Astrocyte (in vitro differentiated cells and primary cell): ENCODE results near the gene MLN. TPM values are rescaled to one million over a fixed set of nuclear protein-coding genes. Genes with fewer than 3 reads are reported as not detected.
A peak's percentile ranks its signal among the peaks of the same experiment; 100 is the strongest.

ENCODE experiments used
- DNase-seq: peaks from one replicate; pipeline ENCODE4 v3.0.0-alpha.2; 2010; ENCODE audit warnings: low read depth
- FAIRE-seq: peaks from 2 replicates; lab custom pipeline; 2011; peaks lifted over from hg19 to GRCh38; lab: Jason Lieb, UNC
- H2AFZ ChIP-seq: 2 replicates; pipeline ENCODE4 v1.6.0; 2012; ENCODE audit warnings: low read depth, low read length, inconsistent platforms
- H3K27ac ChIP-seq: 2 replicates; pipeline ENCODE4 v1.5.1; 2011; ENCODE audit warnings: low read depth, low read length, inconsistent platforms
- H3K27me3 ChIP-seq: 2 replicates; pipeline ENCODE4 v1.6.0; 2011; ENCODE audit warnings: low read length, inconsistent platforms; ENCODE audit not compliant: insufficient read depth
- H3K36me3 ChIP-seq: 2 replicates; pipeline ENCODE4 v1.5.1; 2011; ENCODE audit warnings: low read length, inconsistent platforms; ENCODE audit not compliant: insufficient read depth
- H3K4me1 ChIP-seq: 2 replicates; pipeline ENCODE4 v1.5.1; 2011; ENCODE audit warnings: low read length, inconsistent platforms; ENCODE audit not compliant: insufficient read depth
- H3K4me2 ChIP-seq: 2 replicates; pipeline ENCODE4 v1.6.0; 2012; ENCODE audit warnings: low read length, inconsistent platforms
- H3K4me3 ChIP-seq: 2 replicates; pipeline ENCODE4 v1.5.1; 2011; ENCODE audit warnings: low read depth, mild to moderate bottlenecking, low read length, inconsistent platforms; ENCODE audit not compliant: insufficient read depth
- H3K79me2 ChIP-seq: 2 replicates; pipeline ENCODE4 v1.6.0; 2012; ENCODE audit warnings: mild to moderate bottlenecking, low read length, inconsistent platforms; ENCODE audit not compliant: insufficient read depth
- H3K9ac ChIP-seq: 2 replicates; pipeline ENCODE4 v1.6.0; 2012; ENCODE audit warnings: mild to moderate bottlenecking, low read length, inconsistent platforms
- H3K9me3 ChIP-seq: 2 replicates; pipeline ENCODE4 v1.5.1; 2012; ENCODE audit warnings: low read depth, mild to moderate bottlenecking, low read length, inconsistent platforms; ENCODE audit not compliant: insufficient read depth
- H4K20me1 ChIP-seq: 2 replicates; pipeline ENCODE4 v1.6.0; 2012; ENCODE audit warnings: low read length, inconsistent platforms; ENCODE audit not compliant: insufficient read depth
- H3K27ac Mint-ChIP-seq: one replicate; pipeline ENCODE4 v1.8.0; 2021; ENCODE audit warnings: mild to moderate bottlenecking, mixed read lengths; ENCODE audit not compliant: unreplicated experiment
- H3K27me3 Mint-ChIP-seq: one replicate; pipeline ENCODE4 v1.8.0; 2021; ENCODE audit warnings: low read depth, mixed read lengths; ENCODE audit not compliant: unreplicated experiment
- H3K36me3 Mint-ChIP-seq: one replicate; pipeline ENCODE4 v1.8.0; 2021; ENCODE audit warnings: low read depth, mixed read lengths; ENCODE audit not compliant: unreplicated experiment
- H3K4me1 Mint-ChIP-seq: one replicate; pipeline ENCODE4 v1.8.0; 2021; ENCODE audit warnings: low read depth, mixed read lengths; ENCODE audit not compliant: unreplicated experiment
- H3K4me3 Mint-ChIP-seq: one replicate; pipeline ENCODE4 v1.8.0; 2021; ENCODE audit warnings: mild to moderate bottlenecking, moderate library complexity, mixed read lengths; ENCODE audit not compliant: unreplicated experiment
- H3K9me3 Mint-ChIP-seq: one replicate; pipeline ENCODE4 v1.8.0; 2021; ENCODE audit warnings: mild to moderate bottlenecking, mixed read lengths; ENCODE audit not compliant: unreplicated experiment
- EZH2 ChIP-seq: IDR thresholded peaks from 2 replicates; pipeline ENCODE4 v1.6.1; 2012; ENCODE audit warnings: mild to moderate bottlenecking, low read length, inconsistent platforms; ENCODE audit not compliant: insufficient read depth
- total RNA-seq: library from RNA; stranded (reverse); gene quantifications from 2 replicates; pipeline ENCODE4 v1.2.1, GENCODE V29; 2021
- TF ChIP-seq, protein P1 (sequence below): IDR thresholded peaks from 2 replicates; pipeline ENCODE4 v1.5.1; 2011; ENCODE audit warnings: low read depth, mild to moderate bottlenecking, inconsistent platforms, low read length, moderate library complexity; ENCODE audit not compliant: insufficient read depth

Gene MLN
- total RNA-seq, 1 donor from 2014 or later = not detected

DNA sequence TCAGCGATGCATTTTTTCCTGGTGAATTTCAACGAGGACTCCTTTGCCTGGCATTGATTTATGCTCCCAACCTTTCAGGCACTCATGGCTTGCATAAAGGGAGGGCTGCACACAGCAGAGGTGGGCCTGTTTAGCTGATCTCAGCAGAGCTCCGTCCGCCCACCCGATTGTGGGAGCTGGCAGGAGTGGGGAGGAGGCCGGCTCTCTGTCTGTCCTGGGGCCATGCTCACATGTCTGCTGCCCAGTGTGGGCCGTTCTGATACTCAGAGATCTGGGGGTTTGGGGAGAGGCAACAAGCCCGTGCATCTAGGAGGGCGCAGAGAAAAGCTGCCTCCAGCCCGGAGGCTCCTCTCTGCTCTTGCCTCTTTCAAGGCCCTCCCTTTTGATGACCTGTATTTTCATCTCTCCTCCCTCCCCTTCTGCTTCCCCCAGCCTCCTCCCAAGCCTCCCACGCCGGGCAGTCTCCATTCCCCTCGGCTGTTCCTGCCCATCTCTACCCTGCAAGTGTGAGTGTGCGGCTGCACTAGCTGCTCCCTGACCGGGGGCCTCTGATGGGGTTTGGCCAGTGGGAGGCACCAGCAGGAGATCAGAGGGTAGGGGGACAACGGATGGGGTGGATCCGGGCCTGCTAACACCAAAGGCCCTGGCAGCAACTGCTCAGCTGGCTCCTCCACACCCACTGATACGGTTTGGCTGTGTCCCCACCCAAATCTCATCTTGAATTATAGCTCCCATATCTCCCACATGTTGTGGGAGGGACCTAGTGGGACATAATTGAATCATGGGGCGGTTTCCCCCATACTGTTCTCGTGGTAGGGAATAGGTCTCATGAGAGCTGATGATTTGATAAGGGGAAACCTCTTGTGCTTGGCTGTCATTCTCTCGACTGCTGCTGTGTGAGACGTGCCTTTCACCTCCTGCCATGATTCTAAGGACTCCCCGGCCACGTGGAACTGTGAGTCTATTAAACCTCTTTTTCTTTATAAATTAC lies 39.6 kb upstream of the MLN start:
- peak; percentile 12 for DNase-seq
- Histone ChIP-seq H2AFZ (peak overlapping the region; percentile 58), H3K79me2 (no peaks in the 10 kb centered on the region), H3K27ac (no peak overlapping the region), H3K9ac (no peak overlapping the region), H3K9me3 (no peaks in the 10 kb centered on the region), H4K20me1 (no peaks in the 10 kb centered on the region), H3K4me3 (no peak overlapping the region), H3K27me3 (no peaks in the 10 kb centered on the region), H3K36me3 (no peaks in the 10 kb centered on the region), H3K4me1 (peaks cover 24% of the 10 kb centered on the region), H3K4me2 (no peak overlapping the region)
- H3K4me1 Mint-ChIP-seq = peaks cover 26% of the 10 kb centered on the region
- no peak for TF ChIP-seq EZH2
- TF ChIP-seq, protein P1, sequence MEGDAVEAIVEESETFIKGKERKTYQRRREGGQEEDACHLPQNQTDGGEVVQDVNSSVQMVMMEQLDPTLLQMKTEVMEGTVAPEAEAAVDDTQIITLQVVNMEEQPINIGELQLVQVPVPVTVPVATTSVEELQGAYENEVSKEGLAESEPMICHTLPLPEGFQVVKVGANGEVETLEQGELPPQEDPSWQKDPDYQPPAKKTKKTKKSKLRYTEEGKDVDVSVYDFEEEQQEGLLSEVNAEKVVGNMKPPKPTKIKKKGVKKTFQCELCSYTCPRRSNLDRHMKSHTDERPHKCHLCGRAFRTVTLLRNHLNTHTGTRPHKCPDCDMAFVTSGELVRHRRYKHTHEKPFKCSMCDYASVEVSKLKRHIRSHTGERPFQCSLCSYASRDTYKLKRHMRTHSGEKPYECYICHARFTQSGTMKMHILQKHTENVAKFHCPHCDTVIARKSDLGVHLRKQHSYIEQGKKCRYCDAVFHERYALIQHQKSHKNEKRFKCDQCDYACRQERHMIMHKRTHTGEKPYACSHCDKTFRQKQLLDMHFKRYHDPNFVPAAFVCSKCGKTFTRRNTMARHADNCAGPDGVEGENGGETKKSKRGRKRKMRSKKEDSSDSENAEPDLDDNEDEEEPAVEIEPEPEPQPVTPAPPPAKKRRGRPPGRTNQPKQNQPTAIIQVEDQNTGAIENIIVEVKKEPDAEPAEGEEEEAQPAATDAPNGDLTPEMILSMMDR = no peak
- H3K9me3 Mint-ChIP-seq = peaks cover 3% of the 10 kb centered on the region
- no peak for FAIRE-seq
- H3K36me3 Mint-ChIP-seq = no peaks in the 10 kb centered on the region
- no peak overlapping the region for H3K4me3 Mint-ChIP-seq
- peaks cover 11% of the 10 kb centered on the region for H3K27me3 Mint-ChIP-seq
- H3K27ac Mint-ChIP-seq = no peak overlapping the region

DNA sequence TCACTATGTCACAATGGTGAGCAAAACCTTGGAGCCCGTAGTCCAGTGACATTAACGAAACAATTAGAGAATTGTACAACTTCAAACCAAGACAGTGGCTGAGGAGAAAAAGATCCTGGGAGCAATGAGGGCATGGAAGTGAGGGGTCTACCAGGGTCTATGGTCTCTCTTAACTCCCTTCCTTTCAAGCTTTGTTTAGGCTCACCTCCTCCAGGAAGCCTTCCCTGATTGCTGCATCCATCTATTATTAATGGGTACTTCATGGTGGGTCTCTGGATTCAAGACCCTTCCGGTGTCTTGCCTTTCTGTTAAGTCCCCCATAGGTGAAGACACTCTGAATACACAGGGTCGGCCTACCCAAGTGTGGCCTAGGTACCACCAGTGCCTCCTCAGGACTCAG lies 38.1 kb upstream of the MLN start:
- H3K79me2 ChIP-seq = no peaks in the 10 kb centered on the region
- H3K9ac ChIP-seq = no peak overlapping the region
- H3K27ac ChIP-seq = no peak overlapping the region
- H3K36me3 ChIP-seq = no peaks in the 10 kb centered on the region
- DNase-seq (no peak), FAIRE-seq (no peak)
- H2AFZ ChIP-seq = no peak overlapping the region
- no peak for TF ChIP-seq EZH2
- TF ChIP-seq, protein P1 = no peak
- H3K4me3 Mint-ChIP-seq = no peak overlapping the region
- H3K27ac Mint-ChIP-seq = peak overlapping the region; percentile 55
- no peaks in the 10 kb centered on the region for H3K27me3 ChIP-seq
- no peaks in the 10 kb centered on the region for H4K20me1 ChIP-seq
- peaks cover 31% of the 10 kb centered on the region for H3K4me1 ChIP-seq
- no peaks in the 10 kb centered on the region for H3K9me3 ChIP-seq
- peaks cover 34% of the 10 kb centered on the region for H3K4me1 Mint-ChIP-seq
- peaks cover 3% of the 10 kb centered on the region for H3K9me3 Mint-ChIP-seq
- H3K4me3 ChIP-seq = no peak overlapping the region
- H3K36me3 Mint-ChIP-seq = peaks cover 3% of the 10 kb centered on the region
- no peak overlapping the region for H3K4me2 ChIP-seq
- H3K27me3 Mint-ChIP-seq = peaks cover 6% of the 10 kb centered on the region

DNA sequence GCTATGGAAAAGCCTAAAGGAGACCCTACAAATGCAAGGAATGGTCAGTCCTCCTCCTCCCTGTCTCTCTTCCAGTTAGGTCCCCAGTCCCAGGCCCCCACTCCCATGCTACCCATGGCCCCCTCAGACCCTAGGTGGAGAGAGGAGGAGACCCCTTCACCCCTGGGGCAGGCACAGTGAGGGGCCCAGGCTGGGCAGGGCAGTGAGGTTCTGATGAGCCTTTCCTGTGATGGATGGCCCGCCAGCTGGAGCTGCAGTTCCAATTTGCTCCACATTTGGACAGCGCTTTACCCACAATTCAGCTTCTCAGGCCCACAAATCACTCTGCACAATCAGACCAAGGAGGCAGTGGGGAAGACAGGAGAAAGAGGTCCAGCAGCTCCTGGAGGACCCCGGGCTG lies 37.3 kb upstream of the MLN start:
- H3K9me3 ChIP-seq = no peaks in the 10 kb centered on the region
- peaks cover 31% of the 10 kb centered on the region for H3K4me1 ChIP-seq
- no peak overlapping the region for H3K9ac ChIP-seq
- no peaks in the 10 kb centered on the region for H3K27me3 ChIP-seq
- H3K79me2 ChIP-seq = no peaks in the 10 kb centered on the region
- H3K27me3 Mint-ChIP-seq = peaks cover 6% of the 10 kb centered on the region
- H3K4me1 Mint-ChIP-seq = peaks cover 34% of the 10 kb centered on the region
- TF ChIP-seq, protein P1 = no peak
- peaks cover 3% of the 10 kb centered on the region for H3K36me3 Mint-ChIP-seq
- H3K9me3 Mint-ChIP-seq = peaks cover 3% of the 10 kb centered on the region
- H3K4me3 Mint-ChIP-seq = no peak overlapping the region
- H4K20me1 ChIP-seq = no peaks in the 10 kb centered on the region
- no peak overlapping the region for H3K27ac ChIP-seq
- H3K4me3 ChIP-seq = no peak overlapping the region
- H3K36me3 ChIP-seq = no peaks in the 10 kb centered on the region
- DNase-seq (no peak), FAIRE-seq (no peak)
- no peak overlapping the region for H3K27ac Mint-ChIP-seq
- H2AFZ ChIP-seq = no peak overlapping the region
- no peak overlapping the region for H3K4me2 ChIP-seq
